HepG2 (cell line): ENCODE data around the gene ARHGAP26. TPM values are rescaled to one million over a fixed set of nuclear protein-coding genes. Genes with fewer than 3 reads are reported as not detected.

Experiments
- CSRNP2 ChIP-seq: sonication (generic); formaldehyde crosslinking; conservative IDR thresholded peaks from 2 replicates; pipeline ENCODE4 v1.8.0; 2022; ENCODE audit warnings: low read depth, missing genetic modification reagents
- CTCF ChIP-seq: sonication (generic); formaldehyde crosslinking; IDR thresholded peaks from 2 replicates; pipeline ENCODE4 v1.5.0; 2020; ENCODE audit warnings: mild to moderate bottlenecking, missing genetic modification reagents, moderate library complexity
- DR1 ChIP-seq: sonication (generic); formaldehyde crosslinking; IDR thresholded peaks from 2 replicates; pipeline ENCODE4 v1.8.0; 2021; ENCODE audit warnings: mild to moderate bottlenecking, missing genetic modification reagents, inconsistent platforms
- FOXA1 ChIP-seq, 2 experiments: fragments of 450-650 bp in 1 of 2; sonication (generic) in 1 of 2; formaldehyde crosslinking in 1 of 2; IDR thresholded peaks; 2 replicates each; pipeline versions ENCODE4 v1.4.0 to v1.6.1; 2016 to 2020; ENCODE audit warnings: missing genetic modification reagents in 1 of 2
- HDAC2 ChIP-seq: sonication (generic); formaldehyde crosslinking; IDR thresholded peaks from 2 replicates; pipeline ENCODE4 v1.4.0; 2020; ENCODE audit warnings: missing genetic modification reagents
- JUNB ChIP-seq: sonication (generic); formaldehyde crosslinking; IDR thresholded peaks from 2 replicates; pipeline ENCODE4 v1.8.0; 2022; ENCODE audit warnings: missing genetic modification reagents, mild to moderate bottlenecking, borderline replicate concordance
- MED8 ChIP-seq: sonication (generic); formaldehyde crosslinking; IDR thresholded peaks from 2 replicates; pipeline ENCODE4 v1.8.1; 2023; ENCODE audit warnings: mild to moderate bottlenecking, missing genetic modification reagents; ENCODE audit not compliant: insufficient replicate concordance
- MIXL1 ChIP-seq: IDR thresholded peaks from 2 replicates; pipeline ENCODE4 v1.6.1; 2016
- NONO ChIP-seq, 2 experiments: fragments of 450-650 bp in 1 of 2; sonication (generic) in 1 of 2; formaldehyde crosslinking in 1 of 2; IDR thresholded peaks in 1 of 2; conservative IDR thresholded peaks in 1 of 2; 2 replicates each; pipeline versions ENCODE4 v1.6.1 to v1.8.0; 2017 to 2022; ENCODE audit warnings: mild to moderate bottlenecking in 1 of 2, missing genetic modification reagents in 1 of 2, moderate library complexity in 1 of 2
- RFX3 ChIP-seq: IDR thresholded peaks from 2 replicates; pipeline ENCODE4 v1.6.1; 2016; ENCODE audit warnings: missing biosample characterization, missing genetic modification reagents
- SMYD3 ChIP-seq: sonication (generic); formaldehyde crosslinking; IDR thresholded peaks from 2 replicates; pipeline ENCODE4 v1.8.1; 2023; ENCODE audit warnings: mild to moderate bottlenecking, missing genetic modification reagents
- TARDBP ChIP-seq: sonication (generic); formaldehyde crosslinking; IDR thresholded peaks from 2 replicates; pipeline ENCODE4 v1.8.0; 2022; ENCODE audit warnings: mild to moderate bottlenecking, missing genetic modification reagents
- TCF7L2 ChIP-seq: IDR thresholded peaks from 2 replicates; pipeline ENCODE4 v1.6.1; 2011; ENCODE audit warnings: mild to moderate bottlenecking, low read depth, low read length, moderate library complexity
- TOPORS ChIP-seq: sonication (generic); formaldehyde crosslinking; IDR thresholded peaks from 2 replicates; pipeline ENCODE4 v1.8.0; 2023; ENCODE audit warnings: mild to moderate bottlenecking, missing genetic modification reagents
- ZBTB8A ChIP-seq: sonication (generic); formaldehyde crosslinking; IDR thresholded peaks from 2 replicates; pipeline ENCODE4 v1.4.0; 2020; ENCODE audit warnings: mild to moderate bottlenecking, low read depth, missing genetic modification reagents, borderline replicate concordance
- ZNF407 ChIP-seq: sonication (generic); formaldehyde crosslinking; IDR thresholded peaks from one replicate; pipeline ENCODE4 v1.5.1; 2020; ENCODE audit warnings: mild to moderate bottlenecking, missing genetic modification reagents; ENCODE audit errors: not compliant biosample characterization
- ZNF670 ChIP-seq: sonication (generic); formaldehyde crosslinking; IDR thresholded peaks from 2 replicates; pipeline ENCODE4 v1.8.0; 2022; ENCODE audit warnings: mild to moderate bottlenecking, missing genetic modification reagents, borderline replicate concordance
- polyA plus RNA-seq, 8 experiments: library from polyadenylated mRNA; depleted of rRNA in 3 of 8; stranded (reverse) in 7 of 8; unstranded in 1 of 8; fragments of >200 nt; fragmentation: Illumina TruSeq in 4 of 8; extraction: Trizol in 4 of 8; gene quantifications; 2 replicates each; pipeline versions ENCODE4 v1.2.1 to v1.2.3, GENCODE V29; 2011 to 2016; ENCODE audit warnings: low read depth in 4 of 8, missing spikeins in 1 of 8, mixed read lengths in 1 of 8; ENCODE audit not compliant: insufficient read depth in 1 of 8
- total RNA-seq, 5 experiments: library from RNA; depleted of rRNA; stranded (reverse); fragments of >200 nt; fragmentation: Illumina TruSeq; extraction: Trizol; gene quantifications; 2 replicates each; pipeline ENCODE4 v1.2.3, GENCODE V29; 2016; ENCODE audit warnings: low read depth in 1 of 5

Gene ARHGAP26
- total and polyA plus RNA-seq, 2 of the 13 experiments (the other 11 are each of a cell fraction or from before 2014, with no cell fraction given): 9.6 to 18.2 TPM

GRCh38 chr5:143051244-143052058 lies 281.3 kb downstream of the ARHGAP26 start (continued):
- no peak for TF ChIP-seq ZNF407 (CRISPR knock-in tag)
- 0 out of 2 replicates have a peak, but pooled peaks have one; percentile 66 for TF ChIP-seq SMYD3
- 0 out of 2 replicates have a peak, but pooled peaks have one; percentile 50 for TF ChIP-seq MIXL1 (CRISPR knock-in tag)
- no peak for TF ChIP-seq MED8 (CRISPR knock-in tag)
- no peak for TF ChIP-seq JUNB (CRISPR knock-in tag)
- peak; percentile 55; the same call in 1 of the 2 replicates for TF ChIP-seq TARDBP (CRISPR knock-in tag)
- TF ChIP-seq DR1 (CRISPR knock-in tag): no peak
- TF ChIP-seq CSRNP2 (CRISPR knock-in tag): no peak
- peak; percentile 71 for TF ChIP-seq RFX3
- peak; percentile 24; the same call in 1 of the 2 replicates for TF ChIP-seq HDAC2 (CRISPR knock-in tag)
- 0 out of 2 replicates have a peak, but pooled peaks have one; percentile 33 for TF ChIP-seq TOPORS (CRISPR knock-in tag)
- TF ChIP-seq ZBTB8A (CRISPR knock-in tag): no peak
- TF ChIP-seq CTCF: no peak
- TF ChIP-seq ZNF670 (CRISPR knock-in tag): no peak
- TF ChIP-seq TCF7L2: no peak
- TF ChIP-seq NONO (IDR thresholded peaks at IDR 0.05): no peak
- TF ChIP-seq NONO (CRISPR knock-in tag; conservative IDR thresholded peaks at IDR 0.05): no peak
- TF ChIP-seq FOXA1 (IDR thresholded peaks at IDR 0.05): no peak
- no peak for TF ChIP-seq FOXA1 (CRISPR knock-in tag; IDR thresholded peaks at IDR 0.05)
